Daoy (cell line): ENCODE measurements around the gene MOB1A. TPM values are rescaled to one million over a fixed set of nuclear protein-coding genes. Genes with fewer than 3 reads are reported as not detected.

ENCODE experiments used
- DNase-seq: peaks from one replicate; pipeline ENCODE4 v3.0.0-alpha.2; 2015; ENCODE audit warnings: low read depth
- total RNA-seq: library from RNA; depleted of rRNA; stranded (reverse); fragments of >200 nt; shearing (Covaris generic); gene quantifications from 2 replicates; pipeline ENCODE4 v1.2.3, GENCODE V29; 2014; rRNA removed

Gene MOB1A
- total RNA-seq, 1 experiment from 2014 or later, result 101 TPM

GRCh38 chr2:74104839-74105238 is 73.8 kb downstream of the MOB1A start:
- no peak for DNase-seq

DNA sequence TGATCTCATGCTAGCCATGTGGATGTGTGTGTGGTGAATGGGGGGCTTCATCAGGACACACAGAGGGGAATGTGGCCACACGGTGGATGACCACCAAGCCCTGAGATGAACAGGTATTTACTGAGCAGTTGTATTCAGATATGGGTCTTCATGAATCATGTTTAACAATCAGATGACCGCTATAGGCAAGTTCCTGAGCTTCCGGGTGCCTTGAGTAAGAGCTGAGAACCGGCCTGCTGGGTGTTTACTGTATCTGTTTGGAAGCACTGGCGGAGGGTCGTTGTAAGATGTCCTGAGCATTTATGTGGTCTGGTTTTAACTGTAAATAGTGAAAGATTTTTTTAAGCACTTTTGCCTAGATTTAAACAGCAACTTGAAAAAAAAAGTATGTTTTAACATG is 74.9 kb downstream of the MOB1A start:
- no peak for DNase-seq

Other genes with a start within 250 kb of the MOB1A start
- gene TET3, start 194.0 kb downstream of the MOB1A start, total RNA-seq, result 2.2 and 2.9 TPM in 2 replicates
- gene BOLA3, start 31.0 kb downstream of the MOB1A start, total RNA-seq, result 148 and 152 TPM in 2 replicates
- gene MTHFD2, start 19.7 kb upstream of the MOB1A start, total RNA-seq, result 90.0 and 90.7 TPM in 2 replicates
- gene SLC4A5, start 164.5 kb upstream of the MOB1A start, total RNA-seq, result 0.17 TPM in 1 of 2 replicates, not detected in the other
- 74.5 and 74.8 TPM in 2 replicates for gene DCTN1, start 201.4 kb upstream of the MOB1A start, total RNA-seq
- 1.4 TPM in 2 replicates for gene C2orf81, start 242.7 kb upstream of the MOB1A start, total RNA-seq
- 62.2 and 68.1 TPM in 2 replicates for gene WDR54, start 242.9 kb upstream of the MOB1A start, total RNA-seq